CD8-positive, alpha-beta memory T cell (primary cell): ENCODE results near the gene NFATC2IP. TPM values are rescaled to one million over a fixed set of nuclear protein-coding genes. Genes with fewer than 3 reads are reported as not detected.
A peak's percentile ranks its signal among the peaks of the same experiment; 100 is the strongest.
"Not testable (repeated sequence)": the region's sequence is repeated elsewhere in the genome, so short reads cannot be mapped to it uniquely, and the experiment has no call there.

Experiments used
- CTCF ChIA-PET: fragments of 350-600 bp; sonication (Branson Sonifier 250); formaldehyde crosslinking; loops from one replicate; lab custom pipeline; 2021; ENCODE audit warnings: antibody characterized with exemption; lab: Charles Lee
- POLR2A ChIA-PET: fragments of 350-600 bp; sonication (Branson Sonifier 250); formaldehyde crosslinking; loops from one replicate; lab custom pipeline; 2021; ENCODE audit warnings: antibody characterized with exemption; lab: Charles Lee
- DNase-seq, 5 donors: peaks; one replicate each; pipeline versions ENCODE4 v3.0.0 to v3.0.0-alpha.2; 2020 to 2022; ENCODE audit warnings: mixed read lengths in 1 of 5
- H3K27ac ChIP-seq: one replicate; pipeline ENCODE4 v1.7.0; 2013; ENCODE audit warnings: low read depth, mild to moderate bottlenecking, low read length, moderate library complexity
- H3K27me3 ChIP-seq: 2 replicates; pipeline ENCODE4 v1.7.0; 2013; ENCODE audit warnings: low read length, mild to moderate bottlenecking; ENCODE audit not compliant: insufficient read depth, poor library complexity, severe bottlenecking
- H3K36me3 ChIP-seq: 2 replicates; pipeline ENCODE4 v1.7.0; 2013; ENCODE audit warnings: mild to moderate bottlenecking, low read length, moderate library complexity; ENCODE audit not compliant: insufficient read depth
- H3K4me1 ChIP-seq: 2 replicates; pipeline ENCODE4 v1.7.0; 2013; ENCODE audit warnings: mild to moderate bottlenecking, low read length, moderate library complexity; ENCODE audit not compliant: insufficient read depth
- H3K4me3 ChIP-seq: 2 replicates; pipeline ENCODE4 v1.7.0; 2013; ENCODE audit warnings: mild to moderate bottlenecking, low read length
- H3K9me3 ChIP-seq: 2 replicates; pipeline ENCODE4 v1.7.0; 2013; ENCODE audit warnings: mild to moderate bottlenecking, low read length
- H3K27ac Mint-ChIP-seq, 8 donors: one replicate each; pipeline ENCODE4 v1.8.0; 2020 to 2021; ENCODE audit warnings: mixed read lengths in 8 of 8, mild to moderate bottlenecking in 6 of 8, inconsistent platforms in 3 of 8, moderate library complexity in 3 of 8
- H3K27me3 Mint-ChIP-seq, 2 donors: one replicate each; pipeline ENCODE4 v1.8.0; 2020 to 2021; ENCODE audit warnings: mixed read lengths in 2 of 2, mild to moderate bottlenecking in 1 of 2, moderate library complexity in 1 of 2
- H3K36me3 Mint-ChIP-seq, 3 donors: one replicate each; pipeline ENCODE4 v1.8.0; 2020 to 2021; ENCODE audit warnings: mixed read lengths in 3 of 3, inconsistent platforms in 1 of 3, mild to moderate bottlenecking in 1 of 3
- H3K4me1 Mint-ChIP-seq, 3 donors: one replicate each; pipeline ENCODE4 v1.8.0; 2020 to 2021; ENCODE audit warnings: mixed read lengths in 3 of 3, inconsistent platforms in 1 of 3, mild to moderate bottlenecking in 1 of 3
- H3K4me3 Mint-ChIP-seq, 7 donors: one replicate each; pipeline ENCODE4 v1.8.0; 2020 to 2021; ENCODE audit warnings: mixed read lengths in 7 of 7, mild to moderate bottlenecking in 6 of 7, moderate library complexity in 4 of 7, inconsistent platforms in 2 of 7
- H3K9me3 Mint-ChIP-seq, 5 donors: one replicate each; pipeline ENCODE4 v1.8.0; 2020 to 2022; ENCODE audit warnings: mixed read lengths in 5 of 5, mild to moderate bottlenecking in 3 of 5, moderate library complexity in 2 of 5, inconsistent platforms in 1 of 5
- polyA plus RNA-seq: library from polyadenylated mRNA; unstranded; fragments of 300-500 nt; fragmentation: Illumina TruSeq; gene quantifications from one replicate; pipeline ENCODE4 v1.2.3, GENCODE V29; 2021
- total RNA-seq, 2 experiments: library from RNA; stranded (reverse); gene quantifications; one replicate each; pipeline ENCODE4 v1.2.3, GENCODE V29; 2021

NFATC2IP gene
- total and polyA plus RNA-seq, 3 experiments from 2014 or later = 35.0 to 77.0 (median 75.1) TPM

DNA sequence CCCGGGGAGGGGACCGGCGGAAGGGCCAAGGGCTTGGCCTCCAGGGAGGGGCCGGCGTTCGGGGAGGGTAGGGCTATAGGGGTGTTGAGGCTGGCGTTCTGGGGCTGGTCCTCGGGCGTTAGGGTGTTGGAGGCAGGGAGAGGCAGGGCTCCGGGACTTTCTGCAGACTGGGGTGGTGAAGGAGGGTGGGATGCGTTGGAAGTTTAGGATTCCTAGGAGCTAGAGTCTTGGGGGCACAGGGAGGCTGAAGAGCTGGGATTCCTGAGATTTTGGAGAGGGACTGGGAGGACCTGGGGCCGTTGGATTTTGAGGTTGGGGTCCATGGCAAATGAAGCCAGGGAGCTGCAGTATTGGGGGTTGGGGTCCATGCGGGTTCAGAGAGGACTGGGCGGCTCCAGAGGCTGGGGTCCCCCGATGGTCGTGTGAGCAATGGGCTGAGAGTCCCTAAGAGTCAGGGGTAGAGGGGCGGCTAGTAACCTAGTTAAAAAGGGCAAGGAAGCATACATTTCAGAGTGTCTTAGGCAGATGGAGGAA, 740 bp downstream of the NFATC2IP start:
- peaks cover 12% of the 10 kb centered on the region for H3K36me3 ChIP-seq
- peak in 1 of 5 donors; percentile 58 for DNase-seq
- peaks cover 23 to 42% (median 23%) of the 10 kb centered on the region in 3 donors for H3K4me1 Mint-ChIP-seq
- ChIA-PET POLR2A (interaction anchor here (0.6 to 2.1 kb wide), 4 partner anchors 23 to 128 kb away, joined by 7 to 11 read pairs (median 8); partner anchors contain the start of genes ATXN2L, SH2B1 and SPNS1), CTCF (interaction anchor here (0.8 kb wide), 1 partner anchor 9 kb away, joined by 5 read pairs; no protein-coding TSS in a partner anchor)
- H3K27me3 ChIP-seq = no peaks in the 10 kb centered on the region
- peak overlapping the region; percentile 74 for H3K4me3 ChIP-seq
- H3K4me1 ChIP-seq = peaks cover 15% of the 10 kb centered on the region
- peaks cover 0 to 47% (median 6%) of the 10 kb centered on the region in 3 donors for H3K36me3 Mint-ChIP-seq
- peak overlapping the region; percentile 88 to 98 (median 94) for H3K4me3 Mint-ChIP-seq
- peak overlapping the region; percentile 43 to 92 (median 85) for H3K27ac Mint-ChIP-seq
- H3K9me3 ChIP-seq = no peaks in the 10 kb centered on the region
- peak overlapping the region; percentile 73 for H3K27ac ChIP-seq
- no peaks in the 10 kb centered on the region for H3K9me3 Mint-ChIP-seq
- H3K27me3 Mint-ChIP-seq = peaks cover 0 to 4% of the 10 kb centered on the region in 2 donors

DNA sequence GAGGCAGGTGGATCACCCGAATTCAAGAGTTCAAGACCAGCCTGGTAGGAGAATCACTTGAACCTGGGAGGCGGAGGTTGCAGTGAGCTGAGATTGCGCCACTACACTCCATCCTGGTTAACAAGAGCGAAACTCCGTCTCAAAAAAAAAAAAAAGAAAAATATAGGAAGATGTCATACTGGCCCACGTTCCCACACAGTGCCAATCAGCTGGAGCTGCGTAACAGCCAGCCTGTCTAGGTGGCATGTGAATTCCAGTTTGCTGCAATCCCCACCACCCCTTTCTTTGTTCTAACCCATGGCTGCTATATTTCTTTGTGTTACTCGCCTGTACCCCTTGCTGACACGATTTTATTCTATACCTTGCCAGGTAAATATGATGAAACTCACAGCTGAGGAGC, 7.5 kb downstream of the NFATC2IP start:
- no peak for DNase-seq
- Histone ChIP-seq H3K27ac (no peak overlapping the region), H3K9me3 (no peaks in the 10 kb centered on the region), H3K4me1 (no peaks in the 10 kb centered on the region), H3K4me3 (no peak overlapping the region), H3K27me3 (no peaks in the 10 kb centered on the region), H3K36me3 (peaks cover 48% of the 10 kb centered on the region)
- Mint-ChIP-seq H3K4me3 (no peak overlapping the region), H3K27ac (no peak overlapping the region), H3K27me3 (no peaks in the 10 kb centered on the region), H3K4me1 (peaks cover 5 to 21% (median 10%) of the 10 kb centered on the region in 3 donors), H3K36me3 (peaks cover 7 to 87% (median 15%) of the 10 kb centered on the region in 3 donors), H3K9me3 (no peaks in the 10 kb centered on the region)
- CTCF ChIA-PET = no interaction called here
- POLR2A ChIA-PET = interaction anchor here (0.6 kb wide), 1 partner anchor 146 kb away, joined by 14 read pairs; no protein-coding TSS in a partner anchor

DNA sequence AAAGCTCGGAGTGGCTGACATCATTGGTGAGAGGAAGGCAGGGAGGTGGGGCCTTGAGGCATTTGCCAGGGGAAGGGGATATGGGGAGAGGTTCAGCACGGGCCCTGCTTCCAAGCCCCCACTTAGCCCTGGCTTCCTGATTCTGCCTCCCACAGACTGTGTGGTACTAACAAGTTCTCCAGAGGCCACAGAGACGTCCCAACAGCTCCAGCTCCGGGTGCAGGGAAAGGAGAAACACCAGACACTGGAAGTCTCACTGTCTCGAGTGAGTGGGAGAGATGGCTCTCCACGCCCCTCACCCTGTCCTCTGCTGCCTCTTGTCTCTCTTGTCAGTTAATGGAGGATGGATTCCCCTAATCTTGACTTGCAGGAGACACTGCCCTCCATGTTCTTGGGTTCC, 8.1 kb downstream of the NFATC2IP start:
- H3K27me3 ChIP-seq = no peaks in the 10 kb centered on the region
- H3K4me3 ChIP-seq = no peak overlapping the region
- H3K36me3 Mint-ChIP-seq = peaks cover 7 to 87% (median 15%) of the 10 kb centered on the region in 3 donors
- CTCF ChIA-PET = no interaction called here
- POLR2A ChIA-PET = no interaction called here
- no peak overlapping the region for H3K4me3 Mint-ChIP-seq
- H3K9me3 Mint-ChIP-seq = no peaks in the 10 kb centered on the region
- H3K9me3 ChIP-seq = no peaks in the 10 kb centered on the region
- H3K27ac ChIP-seq = no peak overlapping the region
- peaks cover 52% of the 10 kb centered on the region for H3K36me3 ChIP-seq
- H3K27ac Mint-ChIP-seq = peak overlapping the region in 1 of 8 donors; percentile 12
- H3K27me3 Mint-ChIP-seq = no peaks in the 10 kb centered on the region
- peaks cover 5 to 15% (median 10%) of the 10 kb centered on the region in 3 donors for H3K4me1 Mint-ChIP-seq
- no peak for DNase-seq
- H3K4me1 ChIP-seq = no peaks in the 10 kb centered on the region

DNA sequence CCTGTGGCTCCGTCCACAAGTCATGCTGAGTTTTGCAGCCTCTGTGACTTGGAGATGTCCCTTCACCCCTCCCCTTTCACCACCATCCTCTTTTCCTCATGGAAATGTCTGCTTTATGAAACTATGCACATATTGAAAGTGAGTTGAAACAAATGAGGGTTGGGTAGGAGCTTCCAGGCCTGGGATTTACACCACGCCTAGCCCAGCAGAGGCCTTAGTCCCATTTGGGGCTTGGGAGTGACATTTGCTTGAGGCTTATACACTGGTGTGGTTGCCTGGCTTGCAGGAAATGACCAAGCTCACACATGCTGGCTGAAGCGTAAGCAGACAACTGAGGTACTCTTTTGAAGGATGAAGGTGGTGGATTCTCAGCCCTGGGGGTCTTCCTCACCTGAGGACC, 13.3 kb downstream of the NFATC2IP start:
- H3K27me3 ChIP-seq = no peaks in the 10 kb centered on the region
- no peak overlapping the region for H3K4me3 ChIP-seq
- no peaks in the 10 kb centered on the region for H3K9me3 ChIP-seq
- H3K4me3 Mint-ChIP-seq = no peak overlapping the region
- H3K36me3 Mint-ChIP-seq = peaks cover 7 to 64% (median 14%) of the 10 kb centered on the region in 3 donors
- peaks cover 44% of the 10 kb centered on the region for H3K36me3 ChIP-seq
- DNase-seq = no peak
- no peaks in the 10 kb centered on the region for H3K4me1 ChIP-seq
- H3K9me3 Mint-ChIP-seq = no peaks in the 10 kb centered on the region
- CTCF ChIA-PET = interaction anchor here (0.5 to 2.5 kb wide), 2 partner anchors 10 to 101 kb away, joined by 3 to 7 read pairs; no protein-coding TSS in a partner anchor
- POLR2A ChIA-PET = no interaction called here
- H3K27ac Mint-ChIP-seq = peak overlapping the region in 1 of 8 donors; percentile 50
- H3K27ac ChIP-seq = no peak overlapping the region
- H3K4me1 Mint-ChIP-seq = peaks cover 0 to 3% (median 2%) of the 10 kb centered on the region in 3 donors
- H3K27me3 Mint-ChIP-seq = no peaks in the 10 kb centered on the region

DNA sequence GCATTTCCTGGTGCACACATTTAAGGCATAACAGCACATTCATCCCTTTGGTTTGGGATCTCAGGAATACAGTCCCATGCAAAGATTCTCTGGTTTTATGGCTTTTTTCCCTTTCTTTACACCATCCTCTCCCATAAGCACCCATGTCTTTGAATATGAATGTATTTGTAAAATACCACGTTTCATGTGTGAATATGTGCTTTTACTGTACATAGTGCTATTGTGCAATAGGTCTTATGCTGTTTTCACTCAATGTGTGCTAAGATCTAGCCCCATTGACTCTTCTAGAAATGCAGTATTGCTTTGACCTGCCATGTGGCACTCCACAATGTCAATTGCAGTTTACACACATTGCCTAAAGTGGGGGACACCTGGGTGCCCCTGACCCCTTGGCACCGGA, 13.8 kb downstream of the NFATC2IP start:
- H3K9me3 Mint-ChIP-seq = no peaks in the 10 kb centered on the region
- POLR2A ChIA-PET = no interaction called here
- Histone ChIP-seq H3K4me3 (no peak overlapping the region), H3K27me3 (no peaks in the 10 kb centered on the region), H3K36me3 (peaks cover 40% of the 10 kb centered on the region), H3K9me3 (no peaks in the 10 kb centered on the region), H3K27ac (no peak overlapping the region), H3K4me1 (no peaks in the 10 kb centered on the region)
- peaks cover 7 to 60% (median 12%) of the 10 kb centered on the region in 3 donors for H3K36me3 Mint-ChIP-seq
- CTCF ChIA-PET = interaction anchor here (2.5 kb wide), 1 partner anchor 9 kb away, joined by 7 read pairs; no protein-coding TSS in a partner anchor
- DNase-seq = no peak
- no peaks in the 10 kb centered on the region for H3K27me3 Mint-ChIP-seq
- H3K4me3 Mint-ChIP-seq = no peak overlapping the region
- peak overlapping the region in 3 of 8 donors; percentile 21 to 50 (median 36) for H3K27ac Mint-ChIP-seq
- peaks cover 0 to 3% (median 2%) of the 10 kb centered on the region in 3 donors for H3K4me1 Mint-ChIP-seq

DNA sequence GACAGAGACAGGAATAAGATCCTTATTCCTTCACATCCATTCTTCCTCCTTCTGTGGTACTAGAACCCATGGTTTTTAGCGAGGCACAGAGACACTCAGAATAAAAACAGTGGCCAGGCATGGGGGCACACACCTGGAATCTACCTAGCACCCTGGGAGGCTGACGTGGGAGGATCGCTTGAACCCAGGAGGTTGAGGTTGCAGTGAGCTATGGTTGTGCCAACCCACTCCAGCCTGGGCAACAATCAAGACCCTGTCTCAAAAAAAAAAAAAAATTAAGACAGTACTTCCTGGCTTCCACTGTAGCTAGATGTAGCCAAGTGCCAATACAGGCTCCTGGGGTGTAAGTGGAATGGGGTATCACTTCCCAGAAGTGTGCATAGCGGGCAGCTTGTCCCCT, 16.4 kb downstream of the NFATC2IP start:
- ChIA-PET CTCF (interaction anchor here (2.2 kb wide), 1 partner anchor 11 kb away, joined by 8 read pairs; no protein-coding TSS in a partner anchor), POLR2A (no interaction called here)
- no peak overlapping the region for H3K4me3 Mint-ChIP-seq
- no peaks in the 10 kb centered on the region for H3K27me3 Mint-ChIP-seq
- peak overlapping the region in 2 of 8 donors; percentile 47 to 82 for H3K27ac Mint-ChIP-seq
- Histone ChIP-seq H3K27ac (no peak overlapping the region), H3K27me3 (no peaks in the 10 kb centered on the region), H3K36me3 (peaks cover 25% of the 10 kb centered on the region), H3K4me3 (no peak overlapping the region), H3K4me1 (no peaks in the 10 kb centered on the region), H3K9me3 (no peaks in the 10 kb centered on the region)
- DNase-seq = no peak
- H3K9me3 Mint-ChIP-seq = no peaks in the 10 kb centered on the region
- H3K36me3 Mint-ChIP-seq = peaks cover 0 to 39% (median 5%) of the 10 kb centered on the region in 3 donors
- H3K4me1 Mint-ChIP-seq = no peaks in the 10 kb centered on the region

DNA sequence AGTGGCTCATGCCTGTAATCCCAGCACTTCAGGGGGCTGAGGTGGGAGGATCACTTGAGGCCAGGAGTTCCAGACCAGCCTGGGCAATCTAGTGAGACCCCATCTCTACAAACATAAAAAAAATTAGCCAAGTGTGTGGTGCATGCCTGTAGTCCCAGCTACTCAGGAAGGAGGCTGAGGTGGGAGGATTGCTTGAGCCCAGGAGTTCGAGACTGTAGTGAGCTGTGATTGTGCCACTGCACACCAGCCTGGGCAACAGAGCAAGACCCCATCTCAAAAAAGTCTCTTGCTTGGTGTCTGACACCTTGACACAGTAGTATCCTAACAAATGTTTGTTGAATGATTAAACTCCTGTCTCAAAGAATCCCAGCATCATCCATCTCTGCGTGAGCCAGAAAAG, 19.0 kb downstream of the NFATC2IP start:
- H3K27ac ChIP-seq, H3K27me3 Mint-ChIP-seq, H3K9me3 ChIP-seq, H3K9me3 Mint-ChIP-seq, POLR2A ChIA-PET, H3K27me3 ChIP-seq, H3K4me3 ChIP-seq, H3K4me1 Mint-ChIP-seq, H3K4me1 ChIP-seq, H3K36me3 ChIP-seq, DNase-seq, CTCF ChIA-PET: not testable (repeated sequence)
- Mint-ChIP-seq H3K36me3 (peaks cover 0 to 19% (median 2%) of the 10 kb centered on the region in 3 donors), H3K27ac (peak overlapping the region in 3 of 8 donors; percentile 47 to 84 (median 66)), H3K4me3 (peak overlapping the region in 1 of 7 donors; percentile 18)

DNA sequence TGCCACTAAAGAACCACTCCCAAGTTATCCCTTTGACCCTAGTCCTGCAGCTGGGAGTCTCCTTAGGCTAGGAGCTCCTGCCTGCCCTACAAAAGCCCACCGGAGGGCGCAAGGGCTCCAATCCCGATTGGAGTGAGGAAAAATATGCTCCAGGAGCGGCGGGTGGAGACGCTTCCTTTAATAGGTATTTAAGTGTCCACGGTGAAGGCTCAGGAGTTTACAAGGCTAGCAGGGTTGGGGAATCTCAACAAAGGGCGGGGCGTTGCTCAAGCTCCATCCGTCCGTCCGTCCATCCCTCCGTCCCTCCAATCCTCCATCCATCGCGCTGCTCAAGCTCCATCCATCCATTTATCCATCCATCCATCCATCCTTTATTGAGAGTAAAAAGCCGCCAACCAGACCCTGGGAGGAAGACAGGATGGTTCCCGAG, 23.3 kb downstream of the NFATC2IP start:
- POLR2A ChIA-PET = interaction anchor here (0.6 to 2.8 kb wide), 6 partner anchors 11 to 151 kb away, joined by 3 to 20 read pairs (median 6); partner anchors contain the start of genes ATXN2L, LAT and NFATC2IP
- Mint-ChIP-seq H3K9me3 (no peaks in the 10 kb centered on the region), H3K4me1 (peaks cover 30 to 43% (median 33%) of the 10 kb centered on the region in 3 donors), H3K4me3 (peak overlapping the region; percentile 92 to 99 (median 97)), H3K27me3 (peaks cover 0 to 4% of the 10 kb centered on the region in 2 donors), H3K36me3 (peaks cover 0 to 30% (median 5%) of the 10 kb centered on the region in 3 donors), H3K27ac (peak overlapping the region; percentile 76 to 99 (median 97))
- CTCF ChIA-PET = interaction anchor here (0.9 to 3.7 kb wide), 13 partner anchors 8 to 100 kb away, joined by 3 to 41 read pairs (median 4); partner anchors contain the start of gene LAT
- H3K27ac ChIP-seq = peak overlapping the region; percentile 70
- DNase-seq = no peak
- peaks cover 34% of the 10 kb centered on the region for H3K4me1 ChIP-seq
- no peaks in the 10 kb centered on the region for H3K9me3 ChIP-seq
- H3K4me3 ChIP-seq = peak overlapping the region; percentile 76
- H3K36me3 ChIP-seq = no peaks in the 10 kb centered on the region
- H3K27me3 ChIP-seq = no peaks in the 10 kb centered on the region
